IMR-90 (cell line): ENCODE data around the gene ZNF439. TPM values are rescaled to one million over a fixed set of nuclear protein-coding genes. Genes with fewer than 3 reads are reported as not detected.

Source experiments
- ATAC-seq: fragments of 200-7000 bp; cut with Tn5 transposase; 2 replicates; pipeline ENCODE4 v1.9.1; 2020; ENCODE audit warnings: low read depth, mild to moderate bottlenecking, moderate library complexity
- BruUV-seq: library from RNA; stranded (reverse); fragments of 400-500 nt; replicated peaks from 2 replicates; lab custom pipeline; 2021; lab: Mats Ljungman, UMichigan
- CTCF ChIA-PET: fragments of 300-600 bp; formaldehyde crosslinking; extraction: SDS; loops from one replicate; lab custom pipeline; 2021; ENCODE audit warnings: antibody characterized with exemption; lab: Yijun Ruan, JAX
- POLR2A ChIA-PET: fragments of 300-600 bp; sonication (Branson Sonifier 250); formaldehyde crosslinking; loops from one replicate; lab custom pipeline; 2022; ENCODE audit warnings: antibody characterized with exemption; ENCODE audit not compliant: unreplicated experiment; lab: Charles Lee
- DNase-seq: peaks from one replicate; pipeline ENCODE4 v3.0.0; 2013
- H2AFZ ChIP-seq: replicated peaks from 2 replicates; pipeline ENCODE3; 2013; ENCODE audit warnings: low read length, mild to moderate bottlenecking; ENCODE audit not compliant: poor library complexity
- H2AK5ac ChIP-seq: 2 replicates; pipeline ENCODE4 v1.6.1; 2013; ENCODE audit warnings: low read depth, low read length, inconsistent platforms
- H2AK9ac ChIP-seq: replicated peaks from 2 replicates; pipeline ENCODE3; 2013; ENCODE audit warnings: mild to moderate bottlenecking, low read depth, low read length, moderate library complexity; ENCODE audit not compliant: poor library complexity
- H2BK120ac ChIP-seq: 2 replicates; pipeline ENCODE4 v1.6.1; 2013; ENCODE audit warnings: low read depth, low read length, inconsistent platforms
- H2BK15ac ChIP-seq: 3 replicates; pipeline ENCODE4 v1.6.1; 2013; ENCODE audit warnings: low read depth, low read length, inconsistent platforms
- H2BK20ac ChIP-seq: 2 replicates; pipeline ENCODE4 v1.6.1; 2013; ENCODE audit warnings: low read depth, mild to moderate bottlenecking, inconsistent platforms, low read length, moderate library complexity
- H2BK5ac ChIP-seq: 2 replicates; pipeline ENCODE4 v1.6.1; 2013; ENCODE audit warnings: mild to moderate bottlenecking, low read depth, low read length, inconsistent platforms; ENCODE audit not compliant: poor library complexity, severe bottlenecking
- H3K14ac ChIP-seq: replicated peaks from 2 replicates; pipeline ENCODE4 v1.6.1; 2013; ENCODE audit warnings: low read depth, low read length, inconsistent platforms
- H3K18ac ChIP-seq: 2 replicates; pipeline ENCODE4 v1.6.1; 2013; ENCODE audit warnings: low read depth, low read length, control low read depth
- H3K23ac ChIP-seq: 2 replicates; pipeline ENCODE4 v1.6.1; 2013; ENCODE audit warnings: low read depth, low read length, inconsistent platforms
- H3K27ac ChIP-seq: 2 replicates; pipeline ENCODE4 v1.5.1; 2013; ENCODE audit warnings: mild to moderate bottlenecking, control low read depth, low read length; ENCODE audit not compliant: insufficient read depth
- H3K27me3 ChIP-seq: 2 replicates; pipeline ENCODE4 v1.6.1; 2013; ENCODE audit warnings: low read length; ENCODE audit not compliant: control insufficient read depth, insufficient read depth
- H3K36me3 ChIP-seq: 2 replicates; pipeline ENCODE4 v1.6.1; 2013; ENCODE audit warnings: low read length, mixed read lengths; ENCODE audit not compliant: control insufficient read depth, insufficient read depth
- H3K4ac ChIP-seq: 2 replicates; pipeline ENCODE4 v1.6.1; 2013; ENCODE audit warnings: low read depth, low read length, inconsistent platforms
- H3K4me1 ChIP-seq: 2 replicates; pipeline ENCODE4 v1.6.1; 2013; ENCODE audit warnings: low read length, mixed read lengths; ENCODE audit not compliant: control insufficient read depth, insufficient read depth
- H3K4me2 ChIP-seq: 2 replicates; pipeline ENCODE4 v1.6.1; 2013; ENCODE audit warnings: low read depth, mild to moderate bottlenecking, control low read depth, low read length, moderate library complexity
- H3K4me3 ChIP-seq: 2 replicates; pipeline ENCODE4 v1.5.1; 2013; ENCODE audit warnings: low read depth, mild to moderate bottlenecking, control low read depth, low read length, moderate library complexity; ENCODE audit not compliant: insufficient read depth
- H3K56ac ChIP-seq: 2 replicates; pipeline ENCODE4 v1.6.1; 2013; ENCODE audit warnings: low read length, inconsistent platforms; ENCODE audit not compliant: insufficient read depth; ENCODE audit errors: extremely low read depth
- H3K79me1 ChIP-seq, 2 experiments: 2 replicates each; pipeline ENCODE4 v1.6.1; 2013; ENCODE audit warnings: low read length in 2 of 2, inconsistent platforms in 1 of 2, low read depth in 1 of 2
- H3K9ac ChIP-seq: 2 replicates; pipeline ENCODE4 v1.6.1; 2013; ENCODE audit warnings: low read depth, low read length, control low read depth
- H3K9me1 ChIP-seq: 2 replicates; pipeline ENCODE4 v1.6.1; 2013; ENCODE audit warnings: low read length, inconsistent platforms; ENCODE audit not compliant: insufficient read depth
- H3K9me3 ChIP-seq: 2 replicates; pipeline ENCODE4 v1.6.1; 2013; ENCODE audit warnings: low read length; ENCODE audit not compliant: control insufficient read depth, insufficient read depth
- H4K20me1 ChIP-seq: 2 replicates; pipeline ENCODE4 v1.6.1; 2013; ENCODE audit warnings: low read length, inconsistent platforms; ENCODE audit not compliant: insufficient read depth
- H4K5ac ChIP-seq: 2 replicates; pipeline ENCODE4 v1.6.1; 2013; ENCODE audit warnings: mild to moderate bottlenecking, low read depth, low read length, control low read depth
- H4K8ac ChIP-seq, 2 experiments: 2 replicates each; pipeline ENCODE4 v1.6.1; 2013; ENCODE audit warnings: low read depth in 2 of 2, low read length in 2 of 2, control low read depth in 1 of 2, inconsistent platforms in 1 of 2
- H4K91ac ChIP-seq: 2 replicates; pipeline ENCODE4 v1.6.1; 2013; ENCODE audit warnings: low read depth, low read length, inconsistent platforms; ENCODE audit not compliant: insufficient read depth
- BHLHE40 ChIP-seq: fragments of 150-350 bp; IDR thresholded peaks from 2 replicates; pipeline ENCODE4 v1.6.1; 2016; ENCODE audit warnings: mild to moderate bottlenecking, low read depth, low read length
- CEBPB ChIP-seq: IDR thresholded peaks from 2 replicates; pipeline ENCODE4 v1.6.1; 2012; ENCODE audit warnings: low read depth, low read length, improper control_type of control experiment
- CTCF ChIP-seq: conservative IDR thresholded peaks from 2 replicates; pipeline ENCODE4 v1.5.1; 2012; ENCODE audit warnings: mild to moderate bottlenecking, low read depth, low read length, improper control_type of control experiment
- FOS ChIP-seq: fragments of 150-350 bp; IDR thresholded peaks from 2 replicates; pipeline ENCODE4 v1.6.1; 2016; ENCODE audit warnings: low read depth, low read length
- MAFK ChIP-seq: IDR thresholded peaks from 2 replicates; pipeline ENCODE4 v1.6.1; 2012; ENCODE audit warnings: low read depth, low read length, improper control_type of control experiment
- MXI1 ChIP-seq: IDR thresholded peaks from 2 replicates; pipeline ENCODE4 v1.6.1; 2012; ENCODE audit warnings: low read depth, mild to moderate bottlenecking, low read length, moderate library complexity, borderline replicate concordance
- NFE2L2 ChIP-seq: fragments of 150-350 bp; IDR thresholded peaks from 2 replicates; pipeline ENCODE4 v1.6.1; 2016; ENCODE audit warnings: low read depth, mild to moderate bottlenecking, low read length
- POLR2A ChIP-seq: IDR thresholded peaks from 2 replicates; pipeline ENCODE4 v1.6.1; 2012; ENCODE audit warnings: mild to moderate bottlenecking, low read depth, low read length
- RAD21 ChIP-seq: IDR thresholded peaks from 2 replicates; pipeline ENCODE4 v1.6.1; 2012; ENCODE audit warnings: low read length, improper control_type of control experiment
- RCOR1 ChIP-seq: IDR thresholded peaks from 2 replicates; pipeline ENCODE4 v1.6.1; 2012; ENCODE audit warnings: mild to moderate bottlenecking, low read length, improper control_type of control experiment; ENCODE audit not compliant: insufficient replicate concordance
- RFX5 ChIP-seq: IDR thresholded peaks from 2 replicates; pipeline ENCODE4 v1.8.0; 2012; ENCODE audit warnings: low read depth, mild to moderate bottlenecking, low read length, moderate library complexity
- SMC3 ChIP-seq: fragments of 150-350 bp; IDR thresholded peaks from 2 replicates; pipeline ENCODE4 v1.6.1; 2016; ENCODE audit warnings: low read depth, mild to moderate bottlenecking, antibody characterized with exemption, low read length, moderate library complexity
- USF2 ChIP-seq: fragments of 150-350 bp; IDR thresholded peaks from 2 replicates; pipeline ENCODE4 v1.6.1; 2017; ENCODE audit warnings: mild to moderate bottlenecking, antibody characterized with exemption, low read length, low read depth
- WGBS, 2 experiments: methylation state at CpG; one replicate each; pipeline versions ENCODE4 v1.1.5 to v1.1.7; 2013; ENCODE audit warnings: missing lambda C conversion rate in 2 of 2; ENCODE audit not compliant: insufficient read length in 1 of 2; ENCODE audit errors: extremely low coverage in 2 of 2; 5-methylcytosine and 5-hydroxymethylcytosine counted together
- dilution Hi-C: fragments of 300-500 bp; cut with HindIII; formaldehyde crosslinking; loops from one replicate; pipeline ENCODE4 v1.14.3; 2018; ENCODE audit warnings: low sequenced_read_pairs; ENCODE audit not compliant: unreplicated experiment
- in situ Hi-C: fragments of 300-500 bp; cut with MboI; formaldehyde crosslinking; loops from 3 replicates; pipeline ENCODE4 v1.14.3; 2019; ENCODE audit warnings: low sequenced_read_pairs, inconsistent platforms, mixed read lengths
- intact Hi-C: fragments of 100-400 bp; cut with micrococcal nuclease; formaldehyde crosslinking; loops from 2 replicates; pipeline ENCODE4 v1.10.0; 2022
- polyA plus RNA-seq, 3 experiments: library from polyadenylated mRNA; depleted of rRNA; stranded (reverse); fragments of >200 nt; gene quantifications; 2 replicates each; pipeline ENCODE4 v1.2.3, GENCODE V29; 2012; ENCODE audit warnings: low replicate concordance in 1 of 3
- total RNA-seq: library from RNA; depleted of rRNA; stranded (reverse); fragments of >200 nt; gene quantifications from 2 replicates; pipeline ENCODE4 v1.2.3, GENCODE V29; 2012

Gene ZNF439
- total and polyA plus RNA-seq, 2 of the 4 experiments (the other 2 are of a cell fraction), result 4.8 to 8.4 TPM

- Histone ChIP-seq H3K4me1 (no peaks in the 10 kb centered on the region), H2AFZ (no peak overlapping the region), H4K8ac (no peak overlapping the region), H4K20me1 (no peaks in the 10 kb centered on the region), H2BK20ac (no peak overlapping the region), H3K56ac (no peak overlapping the region), H3K23ac (no peak overlapping the region), H2AK5ac (no peak overlapping the region), H3K36me3 (peaks cover 22% of the 10 kb centered on the region), H4K91ac (no peak overlapping the region), H3K14ac (no peak overlapping the region), H2AK9ac (no peak overlapping the region), H3K9me3 (peaks cover 45% of the 10 kb centered on the region), H3K9me1 (no peaks in the 10 kb centered on the region), H4K5ac (no peak overlapping the region), H3K4ac (no peak overlapping the region), H3K4me2 (no peak overlapping the region), H2BK5ac (no peak overlapping the region), H2BK15ac (no peak overlapping the region), H2BK120ac (no peak overlapping the region), H3K9ac (no peak overlapping the region), H3K18ac (no peak overlapping the region), H3K27ac (no peak overlapping the region), H3K4me3 (no peak overlapping the region), H3K79me1 (no peaks in the 10 kb centered on the region), H3K27me3 (no peaks in the 10 kb centered on the region)
- BruUV-seq, result no TSS peak
- ChIA-PET CTCF (no interaction called here), POLR2A (no interaction called here)
- 100% methylated on average over 2 of the region's 11 CpGs; no CpG with 5 or more reads in 1 of the 2 experiments for WGBS, 2 experiments
- in situ Hi-C loops, result no loop called here
- ATAC-seq (no peak), DNase-seq (no peak)
- TF ChIP-seq MAFK, result no peak
- no peak for TF ChIP-seq RAD21
- TF ChIP-seq SMC3, result no peak
- no peak for TF ChIP-seq RCOR1
- no peak for TF ChIP-seq NFE2L2
- no peak for TF ChIP-seq USF2
- no peak for TF ChIP-seq CEBPB
- TF ChIP-seq POLR2A, result no peak
- no peak for TF ChIP-seq BHLHE40
- TF ChIP-seq MXI1, result no peak
- TF ChIP-seq CTCF, result no peak
- TF ChIP-seq RFX5, result no peak
- no peak for TF ChIP-seq FOS
- dilution Hi-C loops, result no loop called here
- intact Hi-C loops, result no loop called here
These were observed 42.0 kb upstream of the ZNF439 start for GRCh38 chr19:11806354-11807098.
